SH-SY5Y (cell line): ENCODE measurements around the gene PPP3CA.

Source experiments
- GATA2 ChIP-seq: IDR thresholded peaks from 2 replicates; pipeline ENCODE4 v1.6.1; 2011; ENCODE audit warnings: mild to moderate bottlenecking, low read depth, low read length
- GATA3 ChIP-seq: IDR thresholded peaks from 2 replicates; pipeline ENCODE4 v1.6.1; 2011; ENCODE audit warnings: low read depth, mild to moderate bottlenecking, low read length, moderate library complexity

The PPP3CA gene

DNA sequence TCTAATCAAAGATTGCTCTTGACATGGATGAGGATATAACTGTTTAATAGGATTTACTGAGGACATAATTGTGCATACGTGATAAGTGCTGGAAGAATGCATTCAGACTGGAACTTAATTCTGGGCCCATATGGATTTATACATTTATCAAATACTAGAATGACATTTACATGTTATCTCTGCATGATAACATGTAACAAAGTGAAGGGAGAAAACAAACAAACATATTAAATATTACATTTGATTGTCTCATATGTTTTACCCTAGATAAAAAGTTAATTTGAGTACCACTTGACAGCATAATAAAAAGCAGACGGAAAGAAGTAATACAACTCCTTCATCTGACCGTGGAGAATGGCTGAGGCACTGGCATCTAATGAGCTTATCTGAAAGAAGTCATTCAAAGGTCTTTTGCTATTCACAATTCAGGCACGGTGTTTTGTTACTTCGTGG is 297.8 kb downstream of the PPP3CA start:
- TF ChIP-seq GATA3 (no peak; the same call in 1 of the 2 replicates), GATA2 (no peak)

DNA sequence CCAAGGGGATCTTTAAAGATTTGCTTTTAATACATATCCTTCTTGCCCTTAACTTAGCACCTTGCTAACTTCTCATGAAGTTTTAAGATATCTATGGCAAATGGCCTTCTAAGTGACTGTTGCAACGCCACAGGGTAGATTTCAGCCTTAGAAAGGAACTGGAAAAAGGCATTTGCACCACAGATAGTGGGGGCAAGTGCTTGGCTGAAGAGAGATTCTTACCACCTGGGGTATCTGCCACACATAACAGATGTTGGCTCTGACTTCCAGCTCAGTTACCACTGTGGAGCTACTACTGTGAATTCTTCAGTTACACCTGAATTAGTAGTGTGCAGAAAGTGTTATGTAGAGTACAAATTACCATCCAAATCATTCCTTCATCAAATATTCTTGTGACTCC is 302.6 kb downstream of the PPP3CA start:
- no peak for TF ChIP-seq GATA2
- no peak for TF ChIP-seq GATA3

DNA sequence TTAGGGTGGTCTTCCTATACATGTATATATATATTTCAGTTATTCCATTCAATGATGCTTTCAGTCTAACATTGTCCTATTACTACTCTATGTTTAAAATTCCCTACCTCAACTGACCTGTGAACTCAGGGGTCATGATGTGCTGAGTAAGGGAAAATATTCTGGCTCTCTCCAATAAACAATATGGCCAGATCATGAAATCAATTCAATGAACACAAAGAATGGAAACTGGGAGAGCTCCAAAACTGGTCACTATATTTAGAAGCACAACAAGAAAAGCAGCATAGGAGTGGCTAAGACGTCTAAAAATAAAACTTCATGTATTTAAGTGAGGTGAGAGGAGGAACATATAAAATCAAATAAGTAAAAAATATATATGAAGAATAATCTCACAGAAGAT is 304.5 kb downstream of the PPP3CA start:
- TF ChIP-seq GATA3 (no peak), GATA2 (no peak)

DNA sequence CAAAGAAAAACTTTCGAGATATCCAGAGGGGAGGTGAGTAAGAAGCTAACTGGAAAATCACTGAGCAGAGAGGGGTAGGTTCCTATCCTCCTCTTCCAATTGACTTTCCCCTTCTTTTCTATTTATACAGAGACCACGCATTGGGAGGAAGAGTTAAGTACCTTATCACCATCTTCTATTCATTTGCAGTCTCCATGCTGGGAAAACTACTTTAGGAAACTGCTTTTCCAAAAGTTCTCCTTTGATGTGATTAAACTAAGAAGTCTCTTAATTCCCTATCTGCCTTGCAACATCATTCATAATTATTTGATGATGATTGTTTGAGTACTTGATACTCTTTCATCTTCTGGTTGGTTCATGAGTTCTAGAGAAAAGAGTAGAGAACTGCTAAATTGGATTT is 306.6 kb downstream of the PPP3CA start:
- TF ChIP-seq GATA2 (no peak), GATA3 (no peak)

DNA sequence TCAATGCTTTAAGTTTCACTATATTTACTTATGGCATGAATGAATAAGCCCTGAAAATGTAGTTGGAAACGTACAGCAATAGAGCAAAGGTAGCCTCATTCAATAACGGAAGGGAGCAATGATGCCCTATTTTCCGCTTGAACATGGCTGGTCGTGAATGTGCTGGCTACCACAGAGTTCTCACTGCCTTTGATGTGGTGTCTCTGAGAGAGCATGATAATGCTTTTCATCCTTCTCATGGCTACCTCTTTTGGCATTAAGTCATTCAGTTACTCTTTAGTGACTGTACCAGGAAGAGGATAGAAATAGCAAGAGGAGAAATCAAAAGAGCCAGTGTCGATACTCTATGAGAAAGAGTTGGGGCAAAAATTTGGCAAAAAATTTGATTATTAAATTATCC is 308.0 kb downstream of the PPP3CA start:
- TF ChIP-seq GATA2 = no peak
- TF ChIP-seq GATA3 = no peak

DNA sequence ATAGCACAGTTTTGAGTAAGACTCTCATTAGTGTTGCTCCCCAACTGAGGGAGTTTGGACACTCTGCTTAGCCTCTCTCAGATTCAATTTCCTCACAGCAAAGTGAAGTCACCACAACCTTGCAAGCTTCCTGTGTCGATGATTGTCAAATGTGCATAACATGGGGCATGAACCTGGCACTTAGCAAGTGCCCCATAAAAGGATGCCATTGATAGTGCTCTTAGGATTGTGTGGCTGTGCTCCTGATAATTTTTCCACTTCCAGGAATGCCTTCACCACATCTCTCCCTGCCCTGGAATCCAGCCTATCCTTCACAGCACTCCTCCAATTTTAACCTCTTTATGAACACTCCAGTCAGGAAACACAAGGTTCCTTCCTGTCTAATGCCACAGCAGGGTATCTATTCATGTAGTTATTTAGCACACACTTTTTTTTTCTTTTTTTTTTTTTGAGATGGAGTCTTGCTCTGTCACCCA is 309.4 kb downstream of the PPP3CA start:
- TF ChIP-seq GATA3 = no peak
- no peak for TF ChIP-seq GATA2

DNA sequence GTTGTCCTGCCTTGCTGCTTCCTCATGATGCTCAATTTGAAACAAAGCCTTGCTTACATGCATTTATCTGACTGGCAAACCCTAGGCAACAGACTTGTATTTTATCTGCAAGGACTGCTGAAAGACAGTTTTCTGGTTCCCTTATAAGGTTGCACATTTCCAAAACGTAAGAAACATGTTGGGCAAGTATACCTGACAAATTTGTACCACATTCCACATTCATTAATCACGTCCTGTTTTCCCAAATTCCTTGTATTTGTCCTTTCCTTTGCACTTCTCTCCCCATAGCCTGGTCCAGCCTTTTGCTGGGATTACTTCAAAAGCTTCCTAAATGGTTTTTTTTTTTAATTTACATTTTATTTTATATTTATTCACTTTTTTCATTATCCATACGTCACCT is 310.1 kb downstream of the PPP3CA start:
- TF ChIP-seq GATA2 (no peak), GATA3 (no peak)

DNA sequence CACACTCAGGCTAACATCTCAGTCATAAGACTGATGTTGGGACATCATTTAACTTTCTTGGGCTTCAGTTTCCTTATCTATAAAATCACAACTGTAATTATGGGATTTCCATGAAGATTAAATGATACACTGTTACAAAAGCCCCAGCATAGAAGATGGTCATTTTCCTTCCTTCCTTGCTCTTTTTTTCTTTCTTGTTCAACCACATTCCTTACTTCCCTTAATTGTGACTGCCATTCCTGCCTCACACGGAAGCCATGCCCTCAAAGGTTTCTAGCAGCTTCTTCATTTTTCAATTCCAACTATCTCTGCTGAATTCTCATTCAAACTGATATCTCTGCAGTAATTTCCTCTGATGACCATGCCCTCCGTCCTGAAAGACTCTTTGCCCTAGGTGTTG is 311.8 kb downstream of the PPP3CA start:
- TF ChIP-seq GATA2 = no peak
- TF ChIP-seq GATA3 = no peak

DNA sequence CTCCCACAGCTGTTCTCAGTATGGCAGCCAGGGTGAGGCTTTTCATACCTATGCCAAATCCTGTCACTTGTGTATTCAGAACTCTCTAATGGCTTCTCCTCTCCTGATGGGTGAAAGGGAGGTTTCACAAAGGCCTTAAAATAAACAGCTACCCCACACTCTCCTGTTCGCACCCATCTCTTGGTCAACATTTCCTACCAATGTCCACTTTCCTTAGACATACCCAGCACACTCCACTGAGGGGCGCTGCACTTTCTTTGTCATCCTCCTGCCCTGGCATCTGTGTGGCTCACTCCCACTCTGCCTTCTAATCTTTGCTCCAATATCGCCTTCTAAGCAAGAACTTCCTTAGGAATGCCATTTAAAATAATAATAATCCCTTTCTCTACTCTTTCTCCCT is 313.3 kb downstream of the PPP3CA start:
- no peak for TF ChIP-seq GATA3
- TF ChIP-seq GATA2 = no peak

DNA sequence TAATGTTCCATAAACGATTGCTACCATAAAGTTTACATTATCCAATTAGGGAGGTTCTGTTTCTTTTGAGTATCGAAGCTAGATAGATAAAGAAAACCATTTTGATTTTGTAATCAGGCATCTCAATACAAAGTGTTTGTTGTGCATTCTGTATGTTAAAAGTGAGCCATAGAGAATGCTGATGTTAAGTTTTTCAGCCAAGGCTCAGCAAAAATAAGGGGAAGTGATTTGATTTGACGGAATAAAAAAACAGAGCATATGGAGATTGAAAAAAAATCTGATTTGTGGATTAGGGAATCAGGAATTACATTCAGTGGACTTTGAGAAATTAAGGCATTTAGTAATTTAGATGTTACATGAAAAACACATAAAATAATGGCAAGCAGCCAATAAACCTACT is 314.8 kb downstream of the PPP3CA start:
- TF ChIP-seq GATA2 = no peak
- TF ChIP-seq GATA3 = no peak

DNA sequence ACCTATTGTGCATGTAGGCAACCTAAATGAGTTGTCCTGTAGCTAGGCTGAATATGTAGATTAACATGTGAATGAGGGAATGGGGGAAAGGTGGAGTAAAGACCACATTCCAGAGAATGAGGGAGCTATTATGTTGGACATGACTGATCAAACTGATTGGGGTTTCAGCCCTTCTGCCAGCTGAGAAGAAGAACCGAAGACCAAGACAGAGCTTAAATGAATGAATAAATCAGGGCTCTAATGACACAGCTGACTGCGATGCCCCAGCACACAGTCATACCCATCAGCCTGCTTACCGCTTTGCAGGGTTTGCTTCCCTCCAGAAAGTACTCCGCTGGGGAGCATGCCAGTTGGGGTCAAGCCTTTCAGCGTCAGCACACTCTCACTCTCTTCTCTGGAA is 315.4 kb downstream of the PPP3CA start:
- TF ChIP-seq GATA2 (no peak), GATA3 (no peak)

DNA sequence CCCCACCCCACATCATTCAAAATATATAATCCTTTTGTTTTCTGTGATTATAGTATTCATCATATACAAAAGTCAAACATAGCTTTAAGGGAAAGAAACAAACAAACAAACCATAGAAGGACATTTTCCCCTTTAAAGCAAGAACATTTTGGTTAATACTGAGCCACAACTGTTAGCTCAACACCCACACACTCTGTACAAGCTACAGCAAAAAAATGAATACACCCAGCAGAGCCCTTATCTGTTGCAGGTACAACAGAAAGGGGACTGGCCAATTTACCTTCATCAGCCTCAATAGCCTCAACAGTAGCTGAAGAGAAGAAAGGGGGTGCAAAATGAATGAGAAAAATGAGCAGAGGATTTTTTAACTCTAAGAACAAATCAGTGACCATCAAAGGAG is 318.4 kb downstream of the PPP3CA start:
- TF ChIP-seq GATA3 = no peak
- TF ChIP-seq GATA2 = no peak

DNA sequence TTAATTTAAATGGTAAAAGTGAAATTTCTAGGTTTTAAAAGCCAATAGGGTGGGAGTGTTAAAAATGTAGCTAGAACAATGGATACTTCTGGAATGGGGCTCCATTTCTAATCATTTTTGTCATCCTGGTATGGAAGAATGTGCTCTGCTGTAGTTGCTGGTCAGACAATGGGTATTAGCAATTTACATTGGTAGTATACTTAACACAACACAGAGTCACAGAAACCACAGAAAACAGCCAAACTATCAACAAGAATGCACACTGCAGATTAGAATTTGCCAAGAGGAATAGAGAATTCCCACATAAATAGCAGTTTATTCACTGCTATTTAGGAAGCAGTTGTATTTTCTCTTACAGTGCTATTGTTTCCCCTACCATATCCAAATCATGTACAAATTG is 319.6 kb downstream of the PPP3CA start:
- TF ChIP-seq GATA3 (no peak), GATA2 (no peak)

DNA sequence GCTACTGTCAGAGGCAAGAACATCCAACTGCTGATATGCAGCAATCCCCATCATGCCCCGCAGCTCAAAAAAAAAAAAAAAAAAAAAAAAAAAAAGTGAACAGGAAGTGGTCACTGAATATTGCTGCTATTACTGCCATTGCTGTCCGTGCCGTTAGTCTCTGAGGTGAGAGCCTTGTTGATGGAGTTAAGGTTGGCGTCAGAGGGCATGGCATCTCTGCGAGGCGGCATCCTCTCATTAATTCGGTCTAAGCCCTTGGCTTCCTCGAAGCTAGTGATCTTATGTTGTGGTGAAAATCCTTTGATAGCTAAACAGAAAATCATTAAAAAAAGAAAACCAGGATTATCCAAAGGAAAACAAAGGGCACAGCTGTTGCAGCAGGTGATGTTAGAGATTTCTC is 321.6 kb downstream of the PPP3CA start:
- TF ChIP-seq GATA3 (no peak), GATA2 (no peak)

DNA sequence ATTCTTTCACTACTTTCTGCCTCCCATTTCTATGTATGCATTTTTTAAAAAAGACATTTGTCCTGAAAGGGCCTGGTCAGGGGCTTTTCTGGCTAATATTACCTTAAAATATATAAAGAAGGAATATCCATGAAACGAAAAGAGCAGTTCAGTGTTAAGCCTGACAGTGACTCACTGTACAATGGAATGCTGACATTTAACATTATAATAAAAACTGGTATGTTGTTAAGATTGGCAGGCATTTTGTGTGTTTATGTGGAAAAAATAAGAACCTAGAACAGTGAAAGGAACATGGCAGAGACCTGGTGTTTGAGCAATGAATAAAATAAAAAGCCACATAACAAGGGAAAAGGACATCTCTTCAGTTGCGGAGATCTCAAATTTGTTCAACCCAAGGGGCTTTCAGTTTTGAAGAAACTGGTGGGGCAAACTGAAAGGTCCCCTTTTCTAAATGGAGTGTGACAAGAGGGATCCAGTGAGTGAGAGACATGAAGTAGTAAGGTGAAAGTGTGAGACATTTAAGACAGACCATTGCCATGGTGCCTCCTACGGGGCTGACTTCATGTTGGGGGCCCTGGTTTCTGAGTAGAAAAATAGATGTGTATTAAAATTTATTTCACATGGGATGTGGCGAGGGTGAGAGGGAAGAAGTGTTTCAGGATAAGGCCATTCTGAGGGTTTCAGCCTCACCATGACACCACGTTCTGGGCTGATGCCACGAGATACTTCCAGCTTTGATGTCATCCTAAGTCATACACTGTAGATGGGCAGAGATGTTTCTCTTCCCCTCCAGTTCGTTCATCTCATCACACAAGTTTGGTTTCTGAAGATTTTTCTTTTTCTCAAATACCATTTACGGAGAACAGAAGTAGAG is 324.9 kb downstream of the PPP3CA start:
- TF ChIP-seq GATA3 (no peak), GATA2 (no peak)
